Frontal cortex (tissue), 4 donors: ENCODE measurements around the gene MVP. TPM values are rescaled to one million over a fixed set of nuclear protein-coding genes. Genes with fewer than 3 reads are reported as not detected.

ENCODE experiments used
- DNase-seq, 2 donors: peaks; one replicate each; pipeline ENCODE4 v3.0.0; 2012; ENCODE audit warnings: low spot score in 2 of 2
- FAIRE-seq: peaks from 2 replicates; lab custom pipeline; 2012; peaks lifted over from hg19 to GRCh38; lab: Jason Lieb, UNC
- small RNA-seq: library from RNA; depleted of rRNA; stranded (forward); fragments of <200 nt; gene quantifications from one replicate; pipeline ENCODE3, GENCODE V24; 2014
- total RNA-seq: library from RNA; depleted of rRNA; stranded (reverse); fragments of >200 nt; gene quantifications from one replicate; pipeline ENCODE4 v1.2.3, GENCODE V29; 2014
- donor health status: control.
- donor health status: control.
- donor health status: control.

The MVP gene
- total RNA-seq, 1 donor from 2014 or later = 4.5 TPM

- no peak for DNase-seq
- FAIRE-seq = no peak
Observed at GRCh38 chr16:29896841-29897240, 76.6 kb downstream of the MVP start.

- DNase-seq (no peak), FAIRE-seq (no peak)
Observed at GRCh38 chr16:29897333-29897732, 77.1 kb downstream of the MVP start.

Small RNA genes within 50 kb of the gene (small RNA-seq; reads per million reads assigned to genes)
- gene AC009133.6 = not detected
- not detected for gene AC120114.4

Other genes with a start within 250 kb of the MVP start
- under 0.01 TPM for gene SPN, start 157.2 kb upstream of the MVP start, total RNA-seq
- gene QPRT, start 141.3 kb upstream of the MVP start, total RNA-seq = 2.9 TPM
- 0.41 TPM for gene C16orf54, start 74.5 kb upstream of the MVP start, total RNA-seq
- not detected for gene ZG16, start 42.2 kb upstream of the MVP start, total RNA-seq
- gene KIF22, start 29.7 kb upstream of the MVP start, total RNA-seq = 37.1 TPM
- gene MAZ, start 13.9 kb upstream of the MVP start, total RNA-seq = 373 TPM
- 15.9 TPM for gene PRRT2, start 8.3 kb upstream of the MVP start, total RNA-seq
- 11.8 TPM for gene PAGR1, start 4.3 kb upstream of the MVP start, total RNA-seq
- gene CDIPT, start 42.8 kb downstream of the MVP start, total RNA-seq = 53.4 TPM
- gene SEZ6L2, start 79.1 kb downstream of the MVP start, total RNA-seq = 43.2 TPM
- 9.4 TPM for gene ASPHD1, start 80.0 kb downstream of the MVP start, total RNA-seq
- 18.3 TPM for gene KCTD13, start 105.8 kb downstream of the MVP start, total RNA-seq
- 26.9 TPM for gene TMEM219, start 141.6 kb downstream of the MVP start, total RNA-seq
- 58.3 TPM for gene TAOK2, start 153.4 kb downstream of the MVP start, total RNA-seq
- gene HIRIP3, start 175.2 kb downstream of the MVP start, total RNA-seq = 12.6 TPM
- gene INO80E, start 175.8 kb downstream of the MVP start, total RNA-seq = 22.0 TPM
- gene DOC2A, start 190.6 kb downstream of the MVP start, total RNA-seq = 11.8 TPM
- gene C16orf92, start 202.7 kb downstream of the MVP start, total RNA-seq = not detected
- 10.2 TPM for gene TLCD3B, start 210.8 kb downstream of the MVP start, total RNA-seq
- 76.6 TPM for gene ALDOA, start 245.3 kb downstream of the MVP start, total RNA-seq